HCT116 (cell line): Measurements from ENCODE around the gene RAB31. TPM values are rescaled to one million over a fixed set of nuclear protein-coding genes. Genes with fewer than 3 reads are reported as not detected.

Experiments
- ATAC-seq: fragments of 200-7000 bp; cut with Tn5 transposase; 2 replicates; pipeline ENCODE4 v1.9.1; 2020; ENCODE audit warnings: mild to moderate bottlenecking, moderate library complexity
- BruUV-seq: library from RNA; stranded (reverse); fragments of 400-500 nt; replicated peaks from 2 replicates; lab custom pipeline; 2021; lab: Mats Ljungman, UMichigan
- CTCF ChIA-PET: fragments of 300-600 bp; sonication (Branson Sonifier 250); formaldehyde crosslinking; loops from one replicate; lab custom pipeline; 2021; ENCODE audit warnings: antibody characterized with exemption; lab: Charles Lee
- POLR2A ChIA-PET: fragments of 300-600, 350-600 bp; sonication (Branson Sonifier 250); formaldehyde crosslinking; loops from one replicate; lab custom pipeline; 2021; ENCODE audit warnings: antibody characterized with exemption; lab: Charles Lee
- RAD21 ChIA-PET, 2 experiments: fragments of 300-600 bp; sonication (Branson Sonifier 250); formaldehyde crosslinking; loops; one replicate each; lab custom pipeline; 2023; ENCODE audit warnings: low total read pairs in 2 of 2; ENCODE audit not compliant: uncharacterized antibody in 2 of 2, unreplicated experiment in 2 of 2, low non-redundant PET in 1 of 2; lab: Charles Lee
- DNase-seq: peaks from one replicate; pipeline ENCODE4 v3.0.0-alpha.2; 2010; ENCODE audit warnings: low read depth, low spot score
- H2AFZ ChIP-seq: fragments of 200-600 bp; shearing (Covaris generic), sonication (generic); 2 replicates; pipeline ENCODE4 v1.6.1; 2017; ENCODE audit warnings: low read depth, mixed run types, mixed read lengths, antibody characterized with exemption, low read length; ENCODE audit not compliant: poor library complexity, severe bottlenecking
- H3K27ac ChIP-seq: 2 replicates; pipeline ENCODE4 v1.5.1; 2012; ENCODE audit warnings: low read depth, low read length
- H3K27me3 ChIP-seq: fragments of 200-600 bp; sonication (generic); 2 replicates; pipeline ENCODE4 v1.6.1; 2016; ENCODE audit warnings: mixed run types, low read length, mixed read lengths; ENCODE audit not compliant: insufficient read depth
- H3K36me3 ChIP-seq, 2 experiments: fragments of 200-500 bp in 1 of 2; fragments of 200-600 bp in 1 of 2; sonication (Bioruptor generic) in 1 of 2; sonication (generic) in 1 of 2; 2 replicates each; pipeline versions ENCODE4 v1.5.1 to v1.6.1; 2014 to 2016; ENCODE audit warnings: low read length in 2 of 2, inconsistent platforms in 1 of 2, mixed read lengths in 1 of 2, mixed run types in 1 of 2; ENCODE audit not compliant: insufficient read depth in 2 of 2, control insufficient read depth in 1 of 2
- H3K4me1 ChIP-seq, 2 experiments: fragments of 200-600 bp in 1 of 2; sonication (generic) in 1 of 2; 2 replicates each; pipeline versions ENCODE4 v1.5.1 to v1.6.1; 2012 to 2017; ENCODE audit warnings: low read length in 2 of 2, inconsistent platforms in 1 of 2, mild to moderate bottlenecking in 1 of 2, mixed read lengths in 1 of 2, mixed run types in 1 of 2, moderate library complexity in 1 of 2; ENCODE audit not compliant: insufficient read depth in 2 of 2, control insufficient read depth in 1 of 2
- H3K4me2 ChIP-seq: fragments of 200-600 bp; sonication (generic); 2 replicates; pipeline ENCODE4 v1.6.1; 2017; ENCODE audit warnings: mixed run types, low read length, mixed read lengths
- H3K4me3 ChIP-seq, 2 experiments: fragments of 200-600 bp in 1 of 2; sonication (generic) in 1 of 2; replicated peaks in 1 of 2; 2 replicates each; pipeline ENCODE4 v1.5.1; 2011 to 2016; ENCODE audit warnings: low read length in 2 of 2, control low read depth in 1 of 2, low read depth in 1 of 2, mild to moderate bottlenecking in 1 of 2, mixed read lengths in 1 of 2, mixed run types in 1 of 2
- H3K79me2 ChIP-seq: fragments of 200-600 bp; sonication (generic); 2 replicates; pipeline ENCODE4 v1.6.1; 2017; ENCODE audit warnings: mild to moderate bottlenecking, mixed run types, low read length, moderate library complexity, mixed read lengths; ENCODE audit not compliant: insufficient read depth
- H3K9ac ChIP-seq: fragments of 200-600 bp; sonication (generic); 2 replicates; pipeline ENCODE4 v1.6.1; 2016; ENCODE audit warnings: low read length, mixed read lengths
- H3K9me2 ChIP-seq: fragments of 200-600 bp; sonication (generic), shearing (Covaris generic); 2 replicates; pipeline ENCODE4 v1.6.1; 2017; ENCODE audit warnings: mixed run types, mild to moderate bottlenecking, moderate library complexity; ENCODE audit not compliant: insufficient read depth
- H3K9me3 ChIP-seq, 2 experiments: fragments of 200-500 bp in 1 of 2; fragments of 200-600 bp in 1 of 2; sonication (Bioruptor generic) in 1 of 2; sonication (generic) in 1 of 2; 2 replicates each; pipeline ENCODE4 v1.6.1; 2014 to 2017; ENCODE audit warnings: low read length in 2 of 2, mixed read lengths in 2 of 2, inconsistent platforms in 1 of 2, low read depth in 1 of 2, mild to moderate bottlenecking in 1 of 2, mixed run types in 1 of 2, moderate library complexity in 1 of 2; ENCODE audit not compliant: control insufficient read depth in 1 of 2, insufficient read depth in 1 of 2
- H4K20me1 ChIP-seq: fragments of 200-600 bp; sonication (generic), shearing (Covaris generic); 2 replicates; pipeline ENCODE4 v1.6.1; 2017; ENCODE audit warnings: mixed run types, mild to moderate bottlenecking, moderate library complexity; ENCODE audit not compliant: insufficient read depth
- CTCF ChIP-seq, 3 experiments: fragments of 200-600 bp in 1 of 3; sonication (generic) in 1 of 3; IDR thresholded peaks in 2 of 3; conservative IDR thresholded peaks in 1 of 3; 2 replicates each; pipeline ENCODE4 v1.5.1; 2012 to 2017; ENCODE audit warnings: low read depth in 2 of 3, low read length in 2 of 3, antibody characterized with exemption in 1 of 3, borderline replicate concordance in 1 of 3, control low read depth in 1 of 3, mild to moderate bottlenecking in 1 of 3, mixed read lengths in 1 of 3, mixed run types in 1 of 3, moderate library complexity in 1 of 3; ENCODE audit not compliant: insufficient read depth in 1 of 3
- EZH2phosphoT487 ChIP-seq: fragments of 200-600 bp; IDR thresholded peaks from 2 replicates; pipeline ENCODE4 v1.6.1; 2018; ENCODE audit warnings: antibody characterized with exemption, borderline replicate concordance
- FOSL1 ChIP-seq: IDR thresholded peaks from 2 replicates; pipeline ENCODE4 v1.6.1; 2012; ENCODE audit warnings: low read depth
- JUND ChIP-seq: IDR thresholded peaks from 2 replicates; pipeline ENCODE4 v1.6.1; 2012
- MAX ChIP-seq: IDR thresholded peaks from 2 replicates; pipeline ENCODE4 v1.6.1; 2012
- REST ChIP-seq: IDR thresholded peaks from 2 replicates; pipeline ENCODE4 v1.6.1; 2012; ENCODE audit warnings: low read depth
- SIN3A ChIP-seq: IDR thresholded peaks from 2 replicates; pipeline ENCODE4 v1.6.1; 2012; ENCODE audit warnings: low read depth
- TCF7L2 ChIP-seq: IDR thresholded peaks from 2 replicates; pipeline ENCODE4 v1.7.0; 2011; ENCODE audit warnings: borderline replicate concordance, inconsistent platforms; ENCODE audit not compliant: insufficient read depth, insufficient read length; ENCODE audit errors: extremely low read depth
- ZBTB33 ChIP-seq: IDR thresholded peaks from 2 replicates; pipeline ENCODE4 v1.6.1; 2011; ENCODE audit warnings: mild to moderate bottlenecking, low read length, moderate library complexity; ENCODE audit not compliant: insufficient replicate concordance; ENCODE audit errors: extremely low read depth
- intact Hi-C: fragments of 100-400 bp; cut with micrococcal nuclease; formaldehyde crosslinking; loops from 2 replicates; pipeline ENCODE4 v1.10.0; 2022
- total RNA-seq: library from RNA; stranded (reverse); gene quantifications from one replicate; pipeline ENCODE4 v1.2.1, GENCODE V29; 2021; ENCODE audit not compliant: unreplicated experiment

Gene RAB31
- total RNA-seq, 1 experiment from 2014 or later, result 46.9 TPM

GRCh38 chr18:9787036-9787435 lies 78.9 kb downstream of the RAB31 start:
- H3K9me3 ChIP-seq, result no peaks in the 10 kb centered on the region
- no peak for TF ChIP-seq ZBTB33
- TF ChIP-seq FOSL1, result no peak
- TF ChIP-seq CTCF (IDR thresholded peaks at IDR 0.05 in 2 of 3, conservative IDR thresholded peaks at IDR 0.05 in 1 of 3; ENCODE audit: borderline replicate concordance in 1 of 3, insufficient read depth in 1 of 3, low read depth in 2 of 3, low read length in 2 of 3), result no peak
- no peak for TF ChIP-seq REST
- no peak for TF ChIP-seq JUND
- TF ChIP-seq EZH2phosphoT487, result no peak
- no peak for TF ChIP-seq SIN3A
- no peak for TF ChIP-seq MAX
- TF ChIP-seq TCF7L2, result no peak
- TF ChIP-seq, all 23 proteins: peak for 0
- no peak overlapping the region for H3K27ac ChIP-seq
- no peaks in the 10 kb centered on the region for H3K9me2 ChIP-seq
- H2AFZ ChIP-seq, result no peak overlapping the region
- no TSS peak for BruUV-seq
- H3K4me2 ChIP-seq, result no peak overlapping the region
- DNase-seq (no peak), ATAC-seq (no peak)
- POLR2A ChIA-PET, result no interaction called here
- intact Hi-C loops, result no loop called here
- CTCF ChIA-PET, result no interaction called here
- H3K4me1 ChIP-seq, result peaks cover 8 to 13% of the 10 kb centered on the region in 2 experiments
- no peaks in the 10 kb centered on the region for H3K36me3 ChIP-seq
- no peaks in the 10 kb centered on the region for H3K79me2 ChIP-seq
- RAD21 ChIA-PET, result no interaction called here
- no peak overlapping the region for H3K9ac ChIP-seq
- H3K4me3 ChIP-seq, result no peak overlapping the region
- no peaks in the 10 kb centered on the region for H3K27me3 ChIP-seq
- H4K20me1 ChIP-seq, result no peaks in the 10 kb centered on the region
